ENCODE measurements around the gene NAMPT. TPM values are rescaled to one million over a fixed set of nuclear protein-coding genes. Genes with fewer than 3 reads are reported as not detected.

Gene NAMPT
- total RNA-seq, 4 donors from 2014 or later: 96.7 to 239 (median 189) TPM

DNA sequence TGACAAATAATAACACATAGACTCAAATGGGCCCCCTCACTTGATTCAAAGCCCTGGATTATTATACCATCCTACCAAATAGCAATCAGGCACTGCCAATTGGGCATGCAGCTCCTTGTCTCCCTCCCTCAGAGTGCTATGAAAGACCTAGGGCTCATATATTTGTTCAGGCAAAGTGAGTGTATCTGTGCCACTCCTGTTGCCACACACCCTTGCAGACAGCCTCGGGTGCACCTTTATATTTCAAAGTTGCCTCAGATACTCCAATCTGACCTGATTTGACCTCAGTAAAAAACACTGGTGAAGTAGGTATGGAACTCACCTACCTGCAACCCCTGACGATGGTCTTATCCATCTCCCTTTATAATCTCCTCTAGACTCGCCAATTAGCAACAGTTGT lies 3.0 kb upstream of the NAMPT start:
- no peak for TF ChIP-seq EP300 (IDR thresholded peaks at IDR 0.05)
- TF ChIP-seq POLR2AphosphoS5 (IDR thresholded peaks at IDR 0.05): no peak
- TF ChIP-seq POLR2A (IDR thresholded peaks at IDR 0.05): no peak
- TF ChIP-seq, protein P1, sequence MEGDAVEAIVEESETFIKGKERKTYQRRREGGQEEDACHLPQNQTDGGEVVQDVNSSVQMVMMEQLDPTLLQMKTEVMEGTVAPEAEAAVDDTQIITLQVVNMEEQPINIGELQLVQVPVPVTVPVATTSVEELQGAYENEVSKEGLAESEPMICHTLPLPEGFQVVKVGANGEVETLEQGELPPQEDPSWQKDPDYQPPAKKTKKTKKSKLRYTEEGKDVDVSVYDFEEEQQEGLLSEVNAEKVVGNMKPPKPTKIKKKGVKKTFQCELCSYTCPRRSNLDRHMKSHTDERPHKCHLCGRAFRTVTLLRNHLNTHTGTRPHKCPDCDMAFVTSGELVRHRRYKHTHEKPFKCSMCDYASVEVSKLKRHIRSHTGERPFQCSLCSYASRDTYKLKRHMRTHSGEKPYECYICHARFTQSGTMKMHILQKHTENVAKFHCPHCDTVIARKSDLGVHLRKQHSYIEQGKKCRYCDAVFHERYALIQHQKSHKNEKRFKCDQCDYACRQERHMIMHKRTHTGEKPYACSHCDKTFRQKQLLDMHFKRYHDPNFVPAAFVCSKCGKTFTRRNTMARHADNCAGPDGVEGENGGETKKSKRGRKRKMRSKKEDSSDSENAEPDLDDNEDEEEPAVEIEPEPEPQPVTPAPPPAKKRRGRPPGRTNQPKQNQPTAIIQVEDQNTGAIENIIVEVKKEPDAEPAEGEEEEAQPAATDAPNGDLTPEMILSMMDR (IDR thresholded peaks at IDR 0.05): no peak
- 62% methylated on average over 3 of the region's 3 CpGs for WGBS
- H3K4me3 ChIP-seq: no peak overlapping the region
- H3K36me3 ChIP-seq: no peaks in the 10 kb centered on the region
- no peaks in the 10 kb centered on the region for H3K27me3 ChIP-seq
- DNase-seq (ENCODE audit: low spot score in 2 of 2): no peak
- H3K4me1 ChIP-seq: peaks cover 24% of the 10 kb centered on the region
- no peak overlapping the region for H3K27ac ChIP-seq
- no peaks in the 10 kb centered on the region for H3K9me3 ChIP-seq

DNA sequence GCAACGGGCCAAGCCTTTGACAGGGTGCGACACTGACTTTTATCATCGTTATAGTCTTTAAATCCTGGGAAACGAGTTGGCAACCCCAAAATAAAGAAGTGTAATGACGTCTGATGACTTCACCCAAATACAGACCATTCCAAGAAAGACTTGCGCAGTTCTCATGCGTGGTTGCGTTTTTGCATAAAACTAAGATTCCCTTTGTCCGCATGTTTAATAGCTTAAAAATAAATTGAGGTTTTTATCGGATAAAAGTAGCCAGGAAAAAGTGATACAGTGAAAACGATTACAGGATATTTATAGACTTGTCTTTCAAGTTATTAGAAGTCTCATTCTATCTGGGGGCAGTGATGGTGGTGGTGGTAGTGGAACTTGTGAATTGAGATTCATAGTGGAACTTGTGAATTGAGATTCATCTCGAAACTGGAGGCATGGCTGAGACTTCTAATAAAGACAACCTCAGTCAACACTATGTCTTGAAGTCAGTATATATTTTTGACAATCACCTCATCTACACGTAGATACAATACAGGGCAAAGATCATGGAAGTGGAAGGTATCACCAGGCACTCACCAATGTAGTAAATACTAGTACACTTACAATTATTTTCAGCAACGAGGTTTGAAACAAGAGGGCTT lies 1.2 kb upstream of the NAMPT start:
- Histone ChIP-seq H3K9me3 (no peaks in the 10 kb centered on the region), H3K27ac (peak overlapping the region; percentile 98), H3K4me3 (peak overlapping the region; percentile 82), H3K36me3 (no peaks in the 10 kb centered on the region), H3K4me1 (peaks cover 43% of the 10 kb centered on the region), H3K27me3 (no peaks in the 10 kb centered on the region)
- no peak for DNase-seq (ENCODE audit: low spot score in 2 of 2)
- TF ChIP-seq EP300 (IDR thresholded peaks at IDR 0.05) (no peak), POLR2AphosphoS5 (IDR thresholded peaks at IDR 0.05) (no peak), POLR2A (IDR thresholded peaks at IDR 0.05) (no peak)
- TF ChIP-seq, protein P1 (IDR thresholded peaks at IDR 0.05): no peak
- WGBS: 27% methylated on average over 14 of the region's 14 CpGs

DNA sequence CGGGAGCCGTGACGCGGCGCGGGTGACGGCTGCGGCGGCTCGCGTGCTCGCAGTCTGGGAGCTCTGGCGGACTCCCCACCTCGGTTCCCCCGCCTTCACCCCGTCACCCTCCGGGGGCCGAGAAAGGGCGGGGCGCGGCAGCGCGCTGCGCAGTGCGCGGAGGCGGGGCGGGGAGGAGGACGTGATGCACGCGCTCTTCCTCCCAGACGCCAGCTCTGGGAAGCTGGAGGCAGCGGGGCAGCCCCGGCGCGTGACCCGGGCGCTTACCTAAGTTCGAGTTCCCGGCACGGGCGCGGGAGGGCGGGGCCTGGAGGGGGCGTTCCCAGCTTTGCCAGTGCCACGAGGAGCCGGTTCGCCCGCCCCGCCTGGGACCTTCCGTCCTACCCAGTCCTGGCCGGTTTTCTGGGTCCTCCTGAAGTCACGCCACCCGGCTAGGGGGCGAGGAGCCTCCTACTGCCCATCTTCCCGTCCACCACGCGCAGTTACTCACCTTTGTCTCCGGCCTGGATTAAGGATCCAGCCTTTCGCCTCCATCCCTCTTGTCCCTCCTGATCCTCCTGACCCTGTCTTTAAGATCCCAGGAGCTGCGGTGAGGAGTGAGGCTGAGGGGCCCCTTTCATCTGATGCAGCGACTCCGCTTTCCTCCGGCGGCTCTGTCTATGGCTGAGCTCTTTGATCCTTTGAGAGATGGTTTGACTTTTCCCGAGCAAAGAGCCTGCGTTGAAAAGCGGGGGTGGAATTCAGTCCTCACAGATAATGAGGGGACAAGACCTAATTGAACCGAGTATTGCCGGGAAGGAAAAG lies 470 bp upstream of the NAMPT start:
- Histone ChIP-seq H3K4me3 (peak overlapping the region; percentile 82), H3K4me1 (peaks cover 49% of the 10 kb centered on the region), H3K9me3 (no peaks in the 10 kb centered on the region), H3K27ac (peak overlapping the region; percentile 98), H3K27me3 (no peaks in the 10 kb centered on the region), H3K36me3 (no peaks in the 10 kb centered on the region)
- TF ChIP-seq, protein P1 (IDR thresholded peaks at IDR 0.05): no peak
- peak in 2 of 3 donors; percentile 2 to 85 for TF ChIP-seq POLR2AphosphoS5 (IDR thresholded peaks at IDR 0.05)
- TF ChIP-seq EP300 (IDR thresholded peaks at IDR 0.05): peak; percentile 83
- TF ChIP-seq POLR2A (IDR thresholded peaks at IDR 0.05): peak in 1 of 2 donors; percentile 74
- 0% methylated on average over 36 of the region's 70 CpGs for WGBS
- DNase-seq (ENCODE audit: low spot score in 2 of 2): peak; percentile 100

DNA sequence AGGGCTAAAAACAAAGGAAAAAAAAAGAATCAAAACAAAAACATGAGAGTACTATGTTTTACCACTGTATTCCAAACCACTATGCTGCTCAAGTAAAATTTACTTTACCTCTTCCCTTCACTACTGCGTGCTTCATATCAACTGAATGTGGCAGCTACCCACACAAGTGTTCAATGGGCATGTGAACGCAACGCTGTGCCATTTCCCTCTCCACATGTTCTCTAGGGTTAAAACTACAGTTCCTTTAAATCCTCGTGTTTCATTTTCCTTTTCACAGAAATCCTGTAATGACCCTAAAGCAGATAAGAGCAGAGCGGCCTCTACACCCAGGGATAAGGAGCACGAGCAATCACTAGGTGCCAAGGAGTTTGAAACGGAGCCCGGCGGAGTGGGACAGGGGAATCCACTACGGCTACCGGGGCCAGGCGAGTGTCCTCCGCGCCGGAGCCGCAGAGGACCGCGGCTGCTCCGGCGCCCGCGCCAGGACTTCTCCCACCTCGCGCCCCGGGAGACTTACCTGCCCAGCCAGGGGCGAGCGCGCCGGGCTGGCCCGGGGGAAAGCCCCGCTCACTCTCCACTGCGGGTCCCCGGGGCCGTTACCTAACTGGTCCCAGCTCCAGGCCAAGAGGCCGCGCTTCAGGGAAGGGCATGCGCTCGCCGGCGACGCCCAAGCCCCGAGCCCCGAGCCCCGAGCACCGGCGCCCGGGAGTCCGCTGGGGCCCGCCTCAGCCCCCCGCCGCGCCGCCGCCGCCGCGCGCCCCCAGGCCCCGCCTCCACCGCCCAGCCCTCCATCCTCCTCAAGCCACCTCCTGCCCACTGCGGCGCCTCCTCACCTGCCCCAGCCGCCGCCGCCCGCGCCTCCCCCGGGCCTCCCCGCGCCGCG lies 711 bp downstream of the NAMPT start:
- peak; percentile 77 to 82 for DNase-seq (ENCODE audit: low spot score in 2 of 2)

More for the DNA sequence above, 711 bp downstream of the NAMPT start:
- Histone ChIP-seq H3K27me3 (no peaks in the 10 kb centered on the region), H3K9me3 (no peaks in the 10 kb centered on the region), H3K36me3 (no peaks in the 10 kb centered on the region), H3K4me3 (peak overlapping the region; percentile 82), H3K27ac (peak overlapping the region; percentile 98), H3K4me1 (peaks cover 56% of the 10 kb centered on the region)
- TF ChIP-seq POLR2AphosphoS5 (IDR thresholded peaks at IDR 0.05): peak in 1 of 3 donors; percentile 17
- TF ChIP-seq, protein P1 (IDR thresholded peaks at IDR 0.05): no peak
- WGBS: under 1% methylated on average over 21 of the region's 72 CpGs

Data from suprapubic skin (tissue), 4 donors.